GM12878 (cell line): ENCODE results near the gene SPATA1. TPM values are rescaled to one million over a fixed set of nuclear protein-coding genes. Genes with fewer than 3 reads are reported as not detected.

Experiments
- ATF2 ChIP-seq: IDR thresholded peaks from 2 replicates; pipeline ENCODE4 v1.6.1; 2012; ENCODE audit warnings: low read length, inconsistent platforms
- CEBPB ChIP-seq, 2 experiments: fragments of 150-350 bp in 1 of 2; IDR thresholded peaks; 2 replicates each; pipeline ENCODE4 v1.6.1; 2012 to 2014; ENCODE audit warnings: low read depth in 2 of 2, low read length in 2 of 2, borderline replicate concordance in 1 of 2, inconsistent platforms in 1 of 2
- CREB1 ChIP-seq: IDR thresholded peaks from 2 replicates; pipeline ENCODE4 v1.6.1; 2012; ENCODE audit warnings: low read depth, mild to moderate bottlenecking, inconsistent platforms
- EZH2 ChIP-seq: IDR thresholded peaks from 2 replicates; pipeline ENCODE4 v1.6.1; 2012; ENCODE audit warnings: low read depth, mild to moderate bottlenecking, control low read depth, inconsistent platforms, low read length, borderline replicate concordance; ENCODE audit not compliant: control insufficient read depth
- FOS ChIP-seq: IDR thresholded peaks from 3 replicates; pipeline ENCODE4 v1.6.1; 2011; ENCODE audit warnings: borderline replicate concordance; ENCODE audit not compliant: insufficient read length; ENCODE audit errors: extremely low read depth
- GATAD2B ChIP-seq: fragments of 450-650 bp; conservative IDR thresholded peaks from 2 replicates; pipeline ENCODE4 v1.6.1; 2017; ENCODE audit warnings: low read depth, mild to moderate bottlenecking, moderate library complexity
- MEF2A ChIP-seq: IDR thresholded peaks from 2 replicates; pipeline ENCODE4 v1.6.1; 2011; ENCODE audit warnings: low read depth, mild to moderate bottlenecking, low read length, moderate library complexity; ENCODE audit not compliant: insufficient read depth
- MYC ChIP-seq: IDR thresholded peaks from 2 replicates; pipeline ENCODE4 v1.6.1; 2011; ENCODE audit warnings: mild to moderate bottlenecking, low read length, moderate library complexity, inconsistent platforms; ENCODE audit not compliant: insufficient read depth, insufficient replicate concordance, insufficient read length, severe bottlenecking
- NFYA ChIP-seq: IDR thresholded peaks from 2 replicates; pipeline ENCODE4 v1.6.1; 2011; ENCODE audit warnings: low read depth, mild to moderate bottlenecking, low read length, improper control_type of control experiment, borderline replicate concordance
- PAX8 ChIP-seq: fragments of 450-650 bp; IDR thresholded peaks from 2 replicates; pipeline ENCODE4 v1.6.1; 2017; ENCODE audit warnings: mild to moderate bottlenecking, moderate library complexity
- USF1 ChIP-seq: IDR thresholded peaks from 2 replicates; pipeline ENCODE4 v1.6.1; 2011; ENCODE audit warnings: borderline replicate concordance, low read depth, mild to moderate bottlenecking, moderate library complexity, mixed read lengths, low read length; ENCODE audit not compliant: insufficient read depth; ENCODE audit errors: extremely low read length
- ZNF217 ChIP-seq: fragments of 450-650 bp; IDR thresholded peaks from 2 replicates; pipeline ENCODE4 v1.6.1; 2017; ENCODE audit warnings: antibody characterized with exemption, mild to moderate bottlenecking
- polyA plus RNA-seq, 11 experiments: library from polyadenylated mRNA; depleted of rRNA in 4 of 11; unstranded in 6 of 11; stranded (reverse) in 5 of 11; fragments of >200 nt; fragmentation: Nextera tagmentation in 4 of 11; fragmentation: Illumina TruSeq in 1 of 11; extraction: Ambion mirVana in 4 of 11; extraction: Trizol in 1 of 11; gene quantifications; 1 replicate in 1 of 11; 2 replicates in 10 of 11; pipeline versions ENCODE4 v1.2.1 to v1.2.3, GENCODE V29; 2011 to 2016; ENCODE audit warnings: inconsistent platforms in 2 of 11, missing spikeins in 2 of 11, low read depth in 1 of 11
- total RNA-seq, 4 experiments: library from RNA; depleted of rRNA in 3 of 4; stranded (reverse); fragments of >200 nt in 3 of 4; fragmentation: Illumina TruSeq in 1 of 4; extraction: Trizol in 1 of 4; gene quantifications; 2 replicates each; pipeline versions ENCODE4 v1.2.1 to v1.2.3, GENCODE V29; 2013 to 2021
- TF ChIP-seq, protein P1 (sequence below): IDR thresholded peaks from 2 replicates; pipeline ENCODE4 v1.6.1; 2012; ENCODE audit warnings: low read depth, low read length, improper control_type of control experiment
- TF ChIP-seq, protein P2 (sequence below): fragments of 450-650 bp; formaldehyde crosslinking; IDR thresholded peaks from 2 replicates; pipeline ENCODE4 v1.5.0; 2022; ENCODE audit warnings: mild to moderate bottlenecking, missing genetic modification characterization
- TF ChIP-seq, protein P3 (sequence below): fragments of 450-650 bp; IDR thresholded peaks from 2 replicates; pipeline ENCODE4 v1.6.1; 2017; ENCODE audit warnings: mild to moderate bottlenecking, moderate library complexity

The SPATA1 gene
- total and polyA plus RNA-seq, 10 of the 15 experiments (the other 5 are each of a cell fraction or from before 2014, with no cell fraction given), result 0.74 to 2.4 (median 1.9) TPM

DNA sequence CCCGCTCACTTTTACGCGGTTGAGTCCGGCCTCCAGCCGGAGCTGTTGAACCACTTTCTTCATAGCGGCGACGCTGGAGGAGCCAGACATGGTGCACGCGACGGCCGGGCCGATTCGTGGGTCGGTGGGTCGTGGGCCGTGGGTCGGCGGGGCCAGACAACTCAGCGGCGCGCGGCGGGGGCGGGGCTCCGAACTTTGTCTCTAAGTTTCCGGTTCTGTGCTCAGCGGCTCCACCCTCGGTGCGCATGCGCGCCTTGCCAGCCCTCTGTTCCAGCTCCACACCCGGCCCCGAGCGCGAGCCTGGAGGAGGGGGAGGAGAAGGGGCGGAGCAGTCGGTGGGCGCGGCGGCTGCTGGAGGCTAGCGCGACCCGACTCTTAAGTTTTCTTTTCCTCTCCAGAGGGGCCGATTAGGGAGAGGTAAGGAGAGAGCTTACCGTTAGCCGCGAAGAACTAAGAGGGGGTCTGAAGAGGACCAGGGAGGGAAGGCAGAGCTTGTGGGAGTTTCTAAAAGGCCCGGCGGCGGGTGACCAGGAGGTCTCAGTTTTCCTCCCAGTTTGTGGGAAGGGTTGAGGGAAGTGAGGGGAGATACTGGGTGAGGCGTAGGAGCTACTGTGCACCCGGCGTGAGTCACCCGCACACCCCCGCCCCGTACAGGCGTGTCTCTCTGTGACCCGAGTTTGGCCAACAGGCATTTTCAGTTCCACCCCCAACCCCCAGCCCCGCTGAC is at the start of gene SPATA1, which contains the start of gene GNG5 (continued):
- TF ChIP-seq MYC (no peak), GATAD2B (peak; percentile 36), MEF2A (no peak), ATF2 (no peak), PAX8 (no peak), CREB1 (peak; percentile 70), NFYA (no peak), CEBPB (IDR thresholded peaks at IDR 0.05; ENCODE audit: borderline replicate concordance in 1 of 2, low read depth in 2 of 2, low read length in 2 of 2) (no peak), EZH2 (no peak), ZNF217 (no peak), USF1 (no peak), FOS (no peak)
- TF ChIP-seq, protein P1, sequence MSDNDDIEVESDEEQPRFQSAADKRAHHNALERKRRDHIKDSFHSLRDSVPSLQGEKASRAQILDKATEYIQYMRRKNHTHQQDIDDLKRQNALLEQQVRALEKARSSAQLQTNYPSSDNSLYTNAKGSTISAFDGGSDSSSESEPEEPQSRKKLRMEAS, result no peak; the same call in 1 of the 2 replicates
- TF ChIP-seq, protein P2, sequence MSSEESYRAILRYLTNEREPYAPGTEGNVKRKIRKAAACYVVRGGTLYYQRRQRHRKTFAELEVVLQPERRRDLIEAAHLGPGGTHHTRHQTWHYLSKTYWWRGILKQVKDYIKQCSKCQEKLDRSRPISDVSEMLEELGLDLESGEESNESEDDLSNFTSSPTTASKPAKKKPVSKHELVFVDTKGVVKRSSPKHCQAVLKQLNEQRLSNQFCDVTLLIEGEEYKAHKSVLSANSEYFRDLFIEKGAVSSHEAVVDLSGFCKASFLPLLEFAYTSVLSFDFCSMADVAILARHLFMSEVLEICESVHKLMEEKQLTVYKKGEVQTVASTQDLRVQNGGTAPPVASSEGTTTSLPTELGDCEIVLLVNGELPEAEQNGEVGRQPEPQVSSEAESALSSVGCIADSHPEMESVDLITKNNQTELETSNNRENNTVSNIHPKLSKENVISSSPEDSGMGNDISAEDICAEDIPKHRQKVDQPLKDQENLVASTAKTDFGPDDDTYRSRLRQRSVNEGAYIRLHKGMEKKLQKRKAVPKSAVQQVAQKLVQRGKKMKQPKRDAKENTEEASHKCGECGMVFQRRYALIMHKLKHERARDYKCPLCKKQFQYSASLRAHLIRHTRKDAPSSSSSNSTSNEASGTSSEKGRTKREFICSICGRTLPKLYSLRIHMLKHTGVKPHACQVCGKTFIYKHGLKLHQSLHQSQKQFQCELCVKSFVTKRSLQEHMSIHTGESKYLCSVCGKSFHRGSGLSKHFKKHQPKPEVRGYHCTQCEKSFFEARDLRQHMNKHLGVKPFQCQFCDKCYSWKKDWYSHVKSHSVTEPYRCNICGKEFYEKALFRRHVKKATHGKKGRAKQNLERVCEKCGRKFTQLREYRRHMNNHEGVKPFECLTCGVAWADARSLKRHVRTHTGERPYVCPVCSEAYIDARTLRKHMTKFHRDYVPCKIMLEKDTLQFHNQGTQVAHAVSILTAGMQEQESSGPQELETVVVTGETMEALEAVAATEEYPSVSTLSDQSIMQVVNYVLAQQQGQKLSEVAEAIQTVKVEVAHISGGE (CRISPR knock-in tag), result no peak
- TF ChIP-seq, protein P3, sequence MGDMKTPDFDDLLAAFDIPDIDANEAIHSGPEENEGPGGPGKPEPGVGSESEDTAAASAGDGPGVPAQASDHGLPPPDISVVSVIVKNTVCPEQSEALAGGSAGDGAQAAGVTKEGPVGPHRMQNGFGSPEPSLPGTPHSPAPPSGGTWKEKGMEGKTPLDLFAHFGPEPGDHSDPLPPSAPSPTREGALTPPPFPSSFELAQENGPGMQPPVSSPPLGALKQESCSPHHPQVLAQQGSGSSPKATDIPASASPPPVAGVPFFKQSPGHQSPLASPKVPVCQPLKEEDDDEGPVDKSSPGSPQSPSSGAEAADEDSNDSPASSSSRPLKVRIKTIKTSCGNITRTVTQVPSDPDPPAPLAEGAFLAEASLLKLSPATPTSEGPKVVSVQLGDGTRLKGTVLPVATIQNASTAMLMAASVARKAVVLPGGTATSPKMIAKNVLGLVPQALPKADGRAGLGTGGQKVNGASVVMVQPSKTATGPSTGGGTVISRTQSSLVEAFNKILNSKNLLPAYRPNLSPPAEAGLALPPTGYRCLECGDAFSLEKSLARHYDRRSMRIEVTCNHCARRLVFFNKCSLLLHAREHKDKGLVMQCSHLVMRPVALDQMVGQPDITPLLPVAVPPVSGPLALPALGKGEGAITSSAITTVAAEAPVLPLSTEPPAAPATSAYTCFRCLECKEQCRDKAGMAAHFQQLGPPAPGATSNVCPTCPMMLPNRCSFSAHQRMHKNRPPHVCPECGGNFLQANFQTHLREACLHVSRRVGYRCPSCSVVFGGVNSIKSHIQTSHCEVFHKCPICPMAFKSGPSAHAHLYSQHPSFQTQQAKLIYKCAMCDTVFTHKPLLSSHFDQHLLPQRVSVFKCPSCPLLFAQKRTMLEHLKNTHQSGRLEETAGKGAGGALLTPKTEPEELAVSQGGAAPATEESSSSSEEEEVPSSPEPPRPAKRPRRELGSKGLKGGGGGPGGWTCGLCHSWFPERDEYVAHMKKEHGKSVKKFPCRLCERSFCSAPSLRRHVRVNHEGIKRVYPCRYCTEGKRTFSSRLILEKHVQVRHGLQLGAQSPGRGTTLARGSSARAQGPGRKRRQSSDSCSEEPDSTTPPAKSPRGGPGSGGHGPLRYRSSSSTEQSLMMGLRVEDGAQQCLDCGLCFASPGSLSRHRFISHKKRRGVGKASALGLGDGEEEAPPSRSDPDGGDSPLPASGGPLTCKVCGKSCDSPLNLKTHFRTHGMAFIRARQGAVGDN, result 0 out of 2 replicates have a peak, but pooled peaks have one; percentile 43
